CD4-positive, alpha-beta T cell (primary cell): ENCODE results near the gene CCR6. TPM values are rescaled to one million over a fixed set of nuclear protein-coding genes. Genes with fewer than 3 reads are reported as not detected.

Source experiments
- ATAC-seq: fragments of 200-7000 bp; cut with Tn5 transposase; one replicate; pipeline ENCODE4 v1.10.0; 2022; ENCODE audit warnings: mild to moderate bottlenecking; ENCODE audit not compliant: poor library complexity
- CTCF ChIA-PET: fragments of 350-600 bp; sonication (Branson Sonifier 250); formaldehyde crosslinking; loops from one replicate; lab custom pipeline; 2021; ENCODE audit warnings: antibody characterized with exemption, inconsistent platforms; lab: Charles Lee
- POLR2A ChIA-PET: fragments of 350-600 bp; sonication (Branson Sonifier 250); formaldehyde crosslinking; loops from one replicate; lab custom pipeline; 2021; ENCODE audit warnings: antibody characterized with exemption, inconsistent platforms; lab: Charles Lee
- DNase-seq, 14 experiments: peaks; one replicate each; pipeline ENCODE4 v3.0.0-alpha.2; 2013 to 2020; ENCODE audit warnings: mixed read lengths in 2 of 14
- H3K27ac ChIP-seq, 2 donors: one replicate each; pipeline versions ENCODE4 v1.5.1 to v1.7.0; 2013; ENCODE audit warnings: low read length in 2 of 2, low read depth in 1 of 2, mild to moderate bottlenecking in 1 of 2
- H3K27me3 ChIP-seq, 2 experiments: 1 replicate in 1 of 2; 2 replicates in 1 of 2; pipeline versions ENCODE4 v1.6.1 to v1.7.0; 2013; ENCODE audit warnings: low read length in 2 of 2, control low read depth in 1 of 2, mild to moderate bottlenecking in 1 of 2, moderate library complexity in 1 of 2; ENCODE audit not compliant: insufficient read depth in 2 of 2, control insufficient read depth in 1 of 2
- H3K36me3 ChIP-seq: one replicate; pipeline ENCODE4 v1.6.1; 2013; ENCODE audit warnings: low read length, control low read depth; ENCODE audit not compliant: insufficient read depth
- H3K4me1 ChIP-seq: one replicate; pipeline ENCODE4 v1.6.1; 2013; ENCODE audit warnings: low read length, control low read depth; ENCODE audit not compliant: insufficient read depth
- H3K4me3 ChIP-seq: one replicate; pipeline ENCODE4 v1.5.1; 2013; ENCODE audit warnings: mild to moderate bottlenecking, low read length, moderate library complexity
- H3K9me3 ChIP-seq, 2 experiments: 1 replicate in 1 of 2; 2 replicates in 1 of 2; pipeline versions ENCODE4 v1.6.1 to v1.7.0; 2013; ENCODE audit warnings: low read length in 2 of 2, mild to moderate bottlenecking in 2 of 2, control low read depth in 1 of 2, moderate library complexity in 1 of 2; ENCODE audit not compliant: control insufficient read depth in 1 of 2, insufficient read depth in 1 of 2
- H3K27ac Mint-ChIP-seq: one replicate; pipeline ENCODE4 v1.8.0; 2020; ENCODE audit warnings: mixed read lengths
- H3K27me3 Mint-ChIP-seq: one replicate; pipeline ENCODE4 v1.8.0; 2021; ENCODE audit warnings: mixed read lengths
- H3K36me3 Mint-ChIP-seq: one replicate; pipeline ENCODE4 v1.8.0; 2021; ENCODE audit warnings: low read depth, mixed read lengths
- H3K4me1 Mint-ChIP-seq: one replicate; pipeline ENCODE4 v1.8.0; 2021; ENCODE audit warnings: low read depth, mixed read lengths
- H3K4me3 Mint-ChIP-seq: one replicate; pipeline ENCODE4 v1.8.0; 2020; ENCODE audit warnings: mild to moderate bottlenecking, mixed read lengths
- H3K9me3 Mint-ChIP-seq: one replicate; pipeline ENCODE4 v1.8.0; 2020; ENCODE audit warnings: mixed read lengths
- intact Hi-C, 2 experiments: fragments of 100-400 bp; cut with DNase I in 1 of 2; cut with micrococcal nuclease in 1 of 2; formaldehyde crosslinking; loops; one replicate each; pipeline versions ENCODE4 v1.15.1 to v1.9.0; 2023 to 2025; cut with DNase I, micrococcal nuclease
- total RNA-seq, 174 experiments: library from RNA in 2 of 174; stranded (reverse) in 2 of 174; gene quantifications; one replicate each; pipeline ENCODE4 v1.2.3 and lab custom pipeline; 2021 to 2026
- TF ChIP-seq, protein P1 (sequence below): fragments of 200-600 bp; IDR thresholded peaks from one replicate; pipeline ENCODE4 v1.8.0; 2022; ENCODE audit warnings: antibody characterized with exemption, mild to moderate bottlenecking

The CCR6 gene
- total RNA-seq, 2 experiments from 2014 or later, result 13.6 to 15.9 TPM

DNA sequence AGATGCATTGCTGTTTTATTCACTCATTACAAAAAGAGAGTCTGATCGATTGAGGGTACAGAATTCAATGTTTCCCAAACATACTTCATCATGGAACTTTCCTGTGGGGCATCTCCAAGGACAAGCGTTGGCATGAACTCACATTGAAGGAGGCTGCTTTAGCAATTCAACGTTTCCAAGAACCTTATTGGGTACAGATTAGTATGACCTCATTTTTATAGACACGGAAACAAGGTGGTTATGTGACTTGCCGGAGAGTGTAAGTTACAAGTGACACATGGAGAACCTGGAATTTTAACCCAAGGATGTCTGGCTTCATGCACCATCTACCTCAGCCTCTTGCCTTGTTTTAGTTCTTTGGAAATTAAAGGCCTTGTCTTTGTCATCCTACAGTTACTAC lies 26.1 kb downstream of the CCR6 start:
- CTCF ChIA-PET, result no interaction called here
- POLR2A ChIA-PET, result interaction anchor here (0.7 kb wide), 1 partner anchor 293 kb away, joined by 3 read pairs; no protein-coding TSS in a partner anchor
- peaks cover 6% of the 10 kb centered on the region for H3K4me1 Mint-ChIP-seq
- intact Hi-C loops, result no loop called here
- H3K36me3 Mint-ChIP-seq, result no peaks in the 10 kb centered on the region
- no peak overlapping the region for H3K27ac Mint-ChIP-seq
- H3K36me3 ChIP-seq, result no peaks in the 10 kb centered on the region
- peaks cover 6% of the 10 kb centered on the region for H3K27me3 Mint-ChIP-seq
- no peak for ATAC-seq
- no peak overlapping the region for H3K4me3 Mint-ChIP-seq
- H3K27ac ChIP-seq, result no peak overlapping the region
- no peaks in the 10 kb centered on the region for H3K27me3 ChIP-seq
- H3K4me3 ChIP-seq, result no peak overlapping the region
- H3K9me3 Mint-ChIP-seq, result no peaks in the 10 kb centered on the region
- no peak for DNase-seq
- no peaks in the 10 kb centered on the region for H3K9me3 ChIP-seq
- peaks cover 10% of the 10 kb centered on the region for H3K4me1 ChIP-seq
- TF ChIP-seq, protein P1, sequence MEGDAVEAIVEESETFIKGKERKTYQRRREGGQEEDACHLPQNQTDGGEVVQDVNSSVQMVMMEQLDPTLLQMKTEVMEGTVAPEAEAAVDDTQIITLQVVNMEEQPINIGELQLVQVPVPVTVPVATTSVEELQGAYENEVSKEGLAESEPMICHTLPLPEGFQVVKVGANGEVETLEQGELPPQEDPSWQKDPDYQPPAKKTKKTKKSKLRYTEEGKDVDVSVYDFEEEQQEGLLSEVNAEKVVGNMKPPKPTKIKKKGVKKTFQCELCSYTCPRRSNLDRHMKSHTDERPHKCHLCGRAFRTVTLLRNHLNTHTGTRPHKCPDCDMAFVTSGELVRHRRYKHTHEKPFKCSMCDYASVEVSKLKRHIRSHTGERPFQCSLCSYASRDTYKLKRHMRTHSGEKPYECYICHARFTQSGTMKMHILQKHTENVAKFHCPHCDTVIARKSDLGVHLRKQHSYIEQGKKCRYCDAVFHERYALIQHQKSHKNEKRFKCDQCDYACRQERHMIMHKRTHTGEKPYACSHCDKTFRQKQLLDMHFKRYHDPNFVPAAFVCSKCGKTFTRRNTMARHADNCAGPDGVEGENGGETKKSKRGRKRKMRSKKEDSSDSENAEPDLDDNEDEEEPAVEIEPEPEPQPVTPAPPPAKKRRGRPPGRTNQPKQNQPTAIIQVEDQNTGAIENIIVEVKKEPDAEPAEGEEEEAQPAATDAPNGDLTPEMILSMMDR, result no peak

DNA sequence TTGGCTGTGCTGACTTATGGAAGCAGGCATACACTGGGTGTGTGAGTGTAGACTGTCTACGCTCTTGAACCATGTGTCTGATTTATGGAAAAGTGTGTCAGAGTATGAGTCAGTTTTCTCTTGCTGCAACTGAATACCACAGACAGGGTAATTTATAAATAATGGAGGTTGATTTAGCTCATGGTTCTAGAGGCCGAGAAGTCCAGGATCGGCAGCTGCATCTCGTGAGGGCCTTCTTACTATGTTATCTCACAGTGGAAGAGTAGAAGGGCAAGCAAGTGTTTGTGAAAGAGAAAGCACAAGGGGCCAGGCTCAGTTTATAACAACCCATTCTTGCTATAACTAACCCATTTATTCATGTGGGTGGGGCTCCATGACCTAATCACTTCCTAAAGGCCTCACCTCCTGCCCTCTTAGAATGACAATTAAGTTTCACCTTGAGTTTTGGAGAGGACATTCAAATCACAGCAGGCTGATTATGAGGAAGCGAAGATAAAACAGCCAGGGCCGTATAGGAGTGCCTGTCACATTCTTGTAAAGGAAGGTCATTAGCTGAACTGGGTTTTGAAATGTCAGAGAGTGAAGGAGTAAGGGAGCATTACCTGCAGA lies 28.1 kb downstream of the CCR6 start:
- Histone ChIP-seq H3K27ac (no peak overlapping the region), H3K9me3 (no peaks in the 10 kb centered on the region), H3K4me1 (peaks cover 10% of the 10 kb centered on the region), H3K4me3 (no peak overlapping the region), H3K27me3 (no peaks in the 10 kb centered on the region), H3K36me3 (no peaks in the 10 kb centered on the region)
- peaks cover 6% of the 10 kb centered on the region for H3K4me1 Mint-ChIP-seq
- ATAC-seq (no peak), DNase-seq (peak in 1 of 14 experiments; percentile 30)
- peaks cover 10% of the 10 kb centered on the region for H3K27me3 Mint-ChIP-seq
- no peak overlapping the region for H3K27ac Mint-ChIP-seq
- H3K36me3 Mint-ChIP-seq, result no peaks in the 10 kb centered on the region
- TF ChIP-seq, protein P1, result no peak
- ChIA-PET POLR2A (no interaction called here), CTCF (interaction anchor here (1.2 kb wide), 1 partner anchor 9 kb away, joined by 4 read pairs; no protein-coding TSS in a partner anchor)
- H3K4me3 Mint-ChIP-seq, result no peak overlapping the region
- H3K9me3 Mint-ChIP-seq, result no peaks in the 10 kb centered on the region
- intact Hi-C loops, result no loop called here

DNA sequence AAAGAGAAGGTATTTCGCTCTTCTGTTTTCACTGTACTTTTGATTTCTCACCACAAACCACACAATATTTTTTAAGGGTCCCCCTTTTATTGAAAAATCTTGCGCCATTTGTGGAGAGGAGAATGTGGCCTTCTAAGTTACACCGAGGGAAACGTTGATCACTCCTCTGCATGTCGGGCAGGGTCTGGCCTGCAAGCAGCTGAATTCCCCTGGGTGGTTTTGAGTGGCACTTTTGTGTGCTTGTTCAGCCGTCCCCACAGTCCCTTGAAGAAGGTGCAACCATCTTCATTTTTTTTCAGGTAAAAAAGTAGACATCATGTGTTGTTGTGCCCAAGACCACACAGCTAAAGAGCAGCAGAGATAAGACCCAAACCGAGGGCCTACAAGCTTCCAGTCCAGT lies 28.8 kb downstream of the CCR6 start:
- intact Hi-C loops, result no loop called here
- Histone ChIP-seq H3K27me3 (no peaks in the 10 kb centered on the region), H3K4me3 (no peak overlapping the region), H3K27ac (no peak overlapping the region), H3K4me1 (peaks cover 10% of the 10 kb centered on the region), H3K9me3 (no peaks in the 10 kb centered on the region), H3K36me3 (no peaks in the 10 kb centered on the region)
- Mint-ChIP-seq H3K9me3 (no peaks in the 10 kb centered on the region), H3K36me3 (no peaks in the 10 kb centered on the region), H3K27ac (no peak overlapping the region), H3K27me3 (peaks cover 6% of the 10 kb centered on the region), H3K4me3 (no peak overlapping the region), H3K4me1 (peaks cover 6% of the 10 kb centered on the region)
- no peak for ATAC-seq
- ChIA-PET POLR2A (no interaction called here), CTCF (no interaction called here)
- no peak for DNase-seq
- TF ChIP-seq, protein P1, result no peak
